ENCODE data around the gene MYO18B. TPM values are rescaled to one million over a fixed set of nuclear protein-coding genes. Genes with fewer than 3 reads are reported as not detected.

MYO18B gene
- total RNA-seq, 1 experiment from 2014 or later = not detected

DNA sequence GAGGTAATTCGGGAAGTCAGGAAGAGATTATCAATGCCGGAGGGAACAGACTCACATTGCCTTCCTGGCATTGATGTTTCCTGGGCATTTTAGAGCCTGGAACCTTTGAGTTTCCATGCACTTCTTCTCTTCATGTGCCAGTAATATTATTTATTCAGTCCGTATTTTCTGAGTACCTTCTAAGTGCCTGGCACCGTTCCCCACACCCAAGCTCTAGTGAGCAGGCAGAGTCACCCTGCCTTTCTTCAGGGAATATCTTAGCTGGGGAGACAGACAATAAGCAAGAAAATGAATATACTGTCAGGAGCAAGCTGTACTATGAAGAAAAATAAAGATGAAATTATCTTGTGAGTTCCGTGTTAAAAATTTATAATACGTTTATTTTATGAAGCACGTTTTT, 291.1 kb downstream of the MYO18B start:
- CTCF ChIA-PET = no interaction called here
- intact Hi-C loops (cut with micrococcal nuclease) = no loop called here

DNA sequence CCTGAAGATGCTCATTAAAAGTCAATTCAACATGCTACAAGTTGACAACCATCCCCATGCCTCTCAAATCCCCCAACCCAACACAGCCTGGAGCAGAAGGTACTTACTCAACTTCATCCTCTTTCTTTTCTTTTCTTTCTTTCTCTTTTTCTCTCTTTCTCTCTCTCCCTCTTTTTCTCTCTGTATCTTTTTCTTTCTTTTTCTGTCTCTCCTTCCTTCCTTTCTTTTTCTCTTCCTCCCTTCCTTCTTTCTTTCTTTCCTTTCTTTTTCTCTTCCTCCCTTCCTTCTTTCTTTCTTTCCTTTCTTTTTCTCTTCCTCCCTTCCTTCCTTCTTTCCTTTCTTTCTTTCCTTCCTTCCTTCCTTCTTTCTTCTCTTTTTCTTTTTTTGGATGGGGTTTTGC, 291.6 kb downstream of the MYO18B start:
- CTCF ChIA-PET = no interaction called here
- POLR2A ChIA-PET (ENCODE audit: unreplicated experiment) = no interaction called here

More for the DNA sequence above, 291.1 kb downstream of the MYO18B start:
- Histone ChIP-seq H3K4me2 (ENCODE audit: low read length) (no peak overlapping the region), H2AFZ (ENCODE audit: low read length) (no peak overlapping the region), H3K79me2 (ENCODE audit: low read length) (no peaks in the 10 kb centered on the region), H3K27me3 (ENCODE audit: low read length) (no peaks in the 10 kb centered on the region), H3K9me2 (replicated peaks; ENCODE audit: low read length) (no peaks in the 10 kb centered on the region), H3K36me3 (ENCODE audit: low read depth, low read length) (no peaks in the 10 kb centered on the region), H4K20me1 (ENCODE audit: low read length) (no peaks in the 10 kb centered on the region), H3F3A (ENCODE audit: low read length, unreplicated experiment) (no peaks in the 10 kb centered on the region), H3K9ac (ENCODE audit: low read length) (no peak overlapping the region), H3K27ac (ENCODE audit: low read length) (no peak overlapping the region), H3K4me1 (ENCODE audit: insufficient read depth, low read length) (no peaks in the 10 kb centered on the region), H3K4me3 (ENCODE audit: low read length) (no peak overlapping the region), H3K9me3 (ENCODE audit: low read length) (no peaks in the 10 kb centered on the region)
- BruUV-seq (replicated peaks) = no TSS peak
- POLR2A ChIA-PET (ENCODE audit: unreplicated experiment) = no interaction called here
- no peak for ATAC-seq
- TF ChIP-seq EZH2 (IDR thresholded peaks at IDR 0.05; ENCODE audit: low read length, unreplicated experiment) (no peak), EZH2phosphoT487 (IDR thresholded peaks at IDR 0.05; ENCODE audit: borderline replicate concordance, low read length) (no peak)
- no peak for DNase-seq

GRCh38 chr22:26035523-26035922, 293.5 kb downstream of the MYO18B start:
- intact Hi-C loops (cut with micrococcal nuclease) = no loop called here
- Histone ChIP-seq H3K27ac (ENCODE audit: low read length) (no peak overlapping the region), H3K9me2 (replicated peaks; ENCODE audit: low read length) (no peaks in the 10 kb centered on the region), H2AFZ (ENCODE audit: low read length) (no peak overlapping the region), H3K4me1 (ENCODE audit: insufficient read depth, low read length) (no peaks in the 10 kb centered on the region), H4K20me1 (ENCODE audit: low read length) (no peaks in the 10 kb centered on the region), H3K36me3 (ENCODE audit: low read depth, low read length) (no peaks in the 10 kb centered on the region), H3K4me3 (ENCODE audit: low read length) (no peak overlapping the region), H3K9ac (ENCODE audit: low read length) (no peak overlapping the region), H3K4me2 (ENCODE audit: low read length) (no peak overlapping the region), H3K79me2 (ENCODE audit: low read length) (no peaks in the 10 kb centered on the region), H3F3A (ENCODE audit: low read length, unreplicated experiment) (no peaks in the 10 kb centered on the region), H3K9me3 (ENCODE audit: low read length) (no peaks in the 10 kb centered on the region), H3K27me3 (ENCODE audit: low read length) (no peaks in the 10 kb centered on the region)
- ChIA-PET POLR2A (ENCODE audit: unreplicated experiment) (no interaction called here), CTCF (no interaction called here)
- BruUV-seq (replicated peaks) = no TSS peak
- no peak for ATAC-seq
- TF ChIP-seq EZH2phosphoT487 (IDR thresholded peaks at IDR 0.05; ENCODE audit: borderline replicate concordance, low read length) = no peak
- TF ChIP-seq EZH2 (IDR thresholded peaks at IDR 0.05; ENCODE audit: low read length, unreplicated experiment) = no peak
- TF ChIP-seq CTCF (conservative IDR thresholded peaks at IDR 0.05; ENCODE audit: low read depth, low read length) = no peak
- DNase-seq = no peak

More for the DNA sequence above, 291.6 kb downstream of the MYO18B start:
- H3K27me3 ChIP-seq (ENCODE audit: low read length) = no peaks in the 10 kb centered on the region
- no peak overlapping the region for H3K27ac ChIP-seq (ENCODE audit: low read length)
- no peaks in the 10 kb centered on the region for H3K79me2 ChIP-seq (ENCODE audit: low read length)
- no peaks in the 10 kb centered on the region for H3K9me2 ChIP-seq (replicated peaks; ENCODE audit: low read length)
- H3K4me3 ChIP-seq (ENCODE audit: low read length) = no peak overlapping the region
- no peaks in the 10 kb centered on the region for H3K36me3 ChIP-seq (ENCODE audit: low read depth, low read length)
- H3F3A ChIP-seq (ENCODE audit: low read length, unreplicated experiment) = no peaks in the 10 kb centered on the region
- no peaks in the 10 kb centered on the region for H3K4me1 ChIP-seq (ENCODE audit: insufficient read depth, low read length)
- no peaks in the 10 kb centered on the region for H3K9me3 ChIP-seq (ENCODE audit: low read length)
- no TSS peak for BruUV-seq (replicated peaks)
- TF ChIP-seq CTCF (conservative IDR thresholded peaks at IDR 0.05; ENCODE audit: low read depth, low read length) (no peak), EZH2 (IDR thresholded peaks at IDR 0.05; ENCODE audit: low read length, unreplicated experiment) (no peak), EZH2phosphoT487 (IDR thresholded peaks at IDR 0.05; ENCODE audit: borderline replicate concordance, low read length) (no peak)
- intact Hi-C loops (cut with micrococcal nuclease) = no loop called here
- no peaks in the 10 kb centered on the region for H4K20me1 ChIP-seq (ENCODE audit: low read length)
- H3K9ac ChIP-seq (ENCODE audit: low read length) = no peak overlapping the region
- H3K4me2 ChIP-seq (ENCODE audit: low read length) = no peak overlapping the region
- ATAC-seq (no peak), DNase-seq (no peak)
- H2AFZ ChIP-seq (ENCODE audit: low read length) = no peak overlapping the region

All from PC-3 (cell line).